Measurements from ENCODE around the gene B3GALT6.

GRCh38 chr1:1281533-1282321, 49.7 kb downstream of the B3GALT6 start:
- TF ChIP-seq, protein P1, sequence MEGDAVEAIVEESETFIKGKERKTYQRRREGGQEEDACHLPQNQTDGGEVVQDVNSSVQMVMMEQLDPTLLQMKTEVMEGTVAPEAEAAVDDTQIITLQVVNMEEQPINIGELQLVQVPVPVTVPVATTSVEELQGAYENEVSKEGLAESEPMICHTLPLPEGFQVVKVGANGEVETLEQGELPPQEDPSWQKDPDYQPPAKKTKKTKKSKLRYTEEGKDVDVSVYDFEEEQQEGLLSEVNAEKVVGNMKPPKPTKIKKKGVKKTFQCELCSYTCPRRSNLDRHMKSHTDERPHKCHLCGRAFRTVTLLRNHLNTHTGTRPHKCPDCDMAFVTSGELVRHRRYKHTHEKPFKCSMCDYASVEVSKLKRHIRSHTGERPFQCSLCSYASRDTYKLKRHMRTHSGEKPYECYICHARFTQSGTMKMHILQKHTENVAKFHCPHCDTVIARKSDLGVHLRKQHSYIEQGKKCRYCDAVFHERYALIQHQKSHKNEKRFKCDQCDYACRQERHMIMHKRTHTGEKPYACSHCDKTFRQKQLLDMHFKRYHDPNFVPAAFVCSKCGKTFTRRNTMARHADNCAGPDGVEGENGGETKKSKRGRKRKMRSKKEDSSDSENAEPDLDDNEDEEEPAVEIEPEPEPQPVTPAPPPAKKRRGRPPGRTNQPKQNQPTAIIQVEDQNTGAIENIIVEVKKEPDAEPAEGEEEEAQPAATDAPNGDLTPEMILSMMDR (tag by site-specific recombination; IDR thresholded peaks at IDR 0.05), result no peak
- TF ChIP-seq ZNF114 (tag by site-specific recombination; IDR thresholded peaks at IDR 0.05), result no peak
- TF ChIP-seq ZNF311 (tag by site-specific recombination; IDR thresholded peaks at IDR 0.05; ENCODE audit: borderline replicate concordance), result no peak
- TF ChIP-seq BCL11A (tag by site-specific recombination; IDR thresholded peaks at IDR 0.05; ENCODE audit: low read depth), result no peak
- no peak for TF ChIP-seq ZNF670 (tag by site-specific recombination; IDR thresholded peaks at IDR 0.05; ENCODE audit: low read depth)
- no peak for TF ChIP-seq YY1 (tag by site-specific recombination; IDR thresholded peaks at IDR 0.05)
